HEK293 (cell line): Measurements from ENCODE around the gene SRSF8.

Source experiments
- CTCF ChIA-PET: fragments of 350-600 bp; formaldehyde crosslinking; extraction: SDS; loops from one replicate; lab custom pipeline; 2021; ENCODE audit warnings: antibody characterized with exemption; lab: Yijun Ruan, JAX
- POLR2A ChIA-PET: fragments of 300-600 bp; formaldehyde crosslinking; extraction: SDS; loops from one replicate; lab custom pipeline; 2020; ENCODE audit warnings: antibody characterized with exemption, inconsistent platforms; lab: Yijun Ruan, JAX
- H3K27ac ChIP-seq: fragments of 200-500 bp; sonication (Bioruptor generic); 2 replicates; pipeline ENCODE4 v1.5.1; 2014; ENCODE audit warnings: low read depth, low read length, control low read depth, inconsistent platforms; ENCODE audit errors: extremely low read depth
- H3K36me3 ChIP-seq, 2 experiments: fragments of 200-500 bp in 1 of 2; sonication (Bioruptor generic) in 1 of 2; 1 replicate in 1 of 2; 2 replicates in 1 of 2; pipeline ENCODE4 v1.5.1; 2014 to 2017; ENCODE audit warnings: inconsistent platforms in 2 of 2, low read length in 2 of 2; ENCODE audit not compliant: control insufficient read depth in 2 of 2, insufficient read depth in 1 of 2
- H3K4me1 ChIP-seq: fragments of 200-500 bp; sonication (Bioruptor generic); 2 replicates; pipeline ENCODE4 v1.5.1; 2014; ENCODE audit warnings: mild to moderate bottlenecking, low read length, inconsistent platforms; ENCODE audit not compliant: control insufficient read depth, insufficient read depth
- H3K4me3 ChIP-seq: 2 replicates; pipeline ENCODE4 v1.5.1; 2011; ENCODE audit warnings: low read depth, mild to moderate bottlenecking, control low read depth, low read length, moderate library complexity
- H3K9me3 ChIP-seq: fragments of 200-500 bp; sonication (Bioruptor generic); 2 replicates; pipeline ENCODE4 v1.5.1; 2014; ENCODE audit warnings: low read depth, low read length, inconsistent platforms; ENCODE audit not compliant: control insufficient read depth, insufficient read depth
- FEZF1 ChIP-seq: fragments of 450-650 bp; formaldehyde crosslinking; IDR thresholded peaks from 2 replicates; pipeline ENCODE4 v1.5.1; 2016; ENCODE audit warnings: missing biosample characterization, missing genetic modification characterization
- HOXA7 ChIP-seq: sonication (generic); formaldehyde crosslinking; IDR thresholded peaks from 2 replicates; pipeline ENCODE4 v1.8.1; 2022; ENCODE audit warnings: missing genetic modification reagents, borderline replicate concordance
- KLF10 ChIP-seq: fragments of 450-650 bp; IDR thresholded peaks from 2 replicates; pipeline ENCODE4 v1.5.1; 2018; ENCODE audit warnings: missing biosample characterization, mild to moderate bottlenecking, missing genetic modification characterization
- YY1 ChIP-seq: fragments of 450-650 bp; formaldehyde crosslinking; IDR thresholded peaks from 2 replicates; pipeline ENCODE4 v1.5.1; 2018; ENCODE audit warnings: missing biosample characterization, missing genetic modification characterization
- ZBTB20 ChIP-seq: fragments of 450-650 bp; formaldehyde crosslinking; IDR thresholded peaks from 2 replicates; pipeline ENCODE4 v1.5.1; 2016; ENCODE audit warnings: missing biosample characterization, missing genetic modification characterization
- ZFP69B ChIP-seq: fragments of 450-650 bp; formaldehyde crosslinking; IDR thresholded peaks from 2 replicates; pipeline ENCODE4 v1.5.1; 2016; ENCODE audit warnings: missing biosample characterization, missing genetic modification characterization
- ZNF132 ChIP-seq: fragments of 450-650 bp; formaldehyde crosslinking; IDR thresholded peaks from 2 replicates; pipeline ENCODE4 v1.5.1; 2017; ENCODE audit warnings: missing biosample characterization, missing genetic modification characterization, borderline replicate concordance
- ZNF133 ChIP-seq: fragments of 450-650 bp; formaldehyde crosslinking; IDR thresholded peaks from 2 replicates; pipeline ENCODE4 v1.5.1; 2016; ENCODE audit warnings: missing biosample characterization, missing genetic modification characterization
- ZNF223 ChIP-seq: fragments of 450-650 bp; formaldehyde crosslinking; IDR thresholded peaks from 2 replicates; pipeline ENCODE4 v1.5.1; 2016; ENCODE audit warnings: missing biosample characterization, missing genetic modification characterization
- ZNF335 ChIP-seq: fragments of 450-650 bp; formaldehyde crosslinking; conservative IDR thresholded peaks from 2 replicates; pipeline ENCODE4 v1.5.1; 2016; ENCODE audit warnings: missing biosample characterization, missing genetic modification characterization
- ZNF350 ChIP-seq: fragments of 450-650 bp; formaldehyde crosslinking; IDR thresholded peaks from 2 replicates; pipeline ENCODE4 v1.5.0; 2017; ENCODE audit warnings: missing biosample characterization, mild to moderate bottlenecking, missing genetic modification characterization
- ZNF514 ChIP-seq: fragments of 450-650 bp; formaldehyde crosslinking; IDR thresholded peaks from 2 replicates; pipeline ENCODE4 v1.5.1; 2016; ENCODE audit warnings: missing biosample characterization, missing genetic modification characterization
- ZNF521 ChIP-seq: fragments of 450-650 bp; formaldehyde crosslinking; IDR thresholded peaks from 2 replicates; pipeline ENCODE4 v1.5.1; 2017; ENCODE audit warnings: missing biosample characterization, mild to moderate bottlenecking, missing genetic modification characterization
- ZNF530 ChIP-seq: fragments of 450-650 bp; formaldehyde crosslinking; IDR thresholded peaks from 2 replicates; pipeline ENCODE4 v1.5.1; 2016; ENCODE audit warnings: low read depth, missing biosample characterization, missing genetic modification characterization
- ZNF654 ChIP-seq: fragments of 450-650 bp; formaldehyde crosslinking; IDR thresholded peaks from 2 replicates; pipeline ENCODE4 v1.5.1; 2016; ENCODE audit warnings: low read depth, missing biosample characterization, missing genetic modification characterization
- ZNF660 ChIP-seq: fragments of 450-650 bp; IDR thresholded peaks from 2 replicates; pipeline ENCODE4 v1.5.1; 2018; ENCODE audit warnings: missing biosample characterization, mild to moderate bottlenecking, missing genetic modification characterization
- ZNF670 ChIP-seq: fragments of 450-650 bp; formaldehyde crosslinking; IDR thresholded peaks from 2 replicates; pipeline ENCODE4 v1.5.1; 2016; ENCODE audit warnings: missing biosample characterization, missing genetic modification characterization, low read depth
- ZNF776 ChIP-seq: fragments of 450-650 bp; formaldehyde crosslinking; IDR thresholded peaks from 2 replicates; pipeline ENCODE4 v1.5.0; 2017; ENCODE audit warnings: missing biosample characterization, missing genetic modification characterization, borderline replicate concordance
- ZNF777 ChIP-seq: fragments of 450-650 bp; formaldehyde crosslinking; IDR thresholded peaks from 2 replicates; pipeline ENCODE4 v1.5.1; 2017; ENCODE audit warnings: missing biosample characterization, missing genetic modification characterization, borderline replicate concordance
- ZNF837 ChIP-seq: fragments of 450-650 bp; formaldehyde crosslinking; IDR thresholded peaks from 2 replicates; pipeline ENCODE4 v1.5.1; 2016; ENCODE audit warnings: missing biosample characterization, missing genetic modification characterization
- ZSCAN16 ChIP-seq: fragments of 450-650 bp; formaldehyde crosslinking; IDR thresholded peaks from 2 replicates; pipeline ENCODE4 v1.5.1; 2016; ENCODE audit warnings: missing biosample characterization, missing genetic modification characterization
- TF ChIP-seq, protein P1 (sequence below): fragments of 450-650 bp; formaldehyde crosslinking; IDR thresholded peaks from 2 replicates; pipeline ENCODE4 v1.5.1; 2017; ENCODE audit warnings: missing biosample characterization, missing genetic modification characterization
- TF ChIP-seq, protein P2 (sequence below): fragments of 450-650 bp; formaldehyde crosslinking; IDR thresholded peaks from 2 replicates; pipeline ENCODE4 v1.5.1; 2016; ENCODE audit warnings: missing biosample characterization, missing genetic modification characterization
- TF ChIP-seq, protein P3 (sequence below): fragments of 450-650 bp; formaldehyde crosslinking; IDR thresholded peaks from 2 replicates; pipeline ENCODE4 v1.5.1; 2016; ENCODE audit warnings: missing biosample characterization, missing genetic modification characterization
- TF ChIP-seq, protein P4 (sequence below): fragments of 450-650 bp; formaldehyde crosslinking; optimal IDR thresholded peaks from 2 replicates; pipeline ENCODE3; 2016; ENCODE audit warnings: missing biosample characterization, mild to moderate bottlenecking, missing genetic modification characterization
- TF ChIP-seq, protein P5 (sequence below): fragments of 450-650 bp; formaldehyde crosslinking; IDR thresholded peaks from 2 replicates; pipeline ENCODE4 v1.5.1; 2016; ENCODE audit warnings: missing biosample characterization, missing genetic modification characterization
- TF ChIP-seq, protein P6 (sequence below): fragments of 450-650 bp; formaldehyde crosslinking; IDR thresholded peaks from 2 replicates; pipeline ENCODE4 v1.5.1; 2016; ENCODE audit warnings: missing biosample characterization, missing genetic modification characterization

The SRSF8 gene

DNA sequence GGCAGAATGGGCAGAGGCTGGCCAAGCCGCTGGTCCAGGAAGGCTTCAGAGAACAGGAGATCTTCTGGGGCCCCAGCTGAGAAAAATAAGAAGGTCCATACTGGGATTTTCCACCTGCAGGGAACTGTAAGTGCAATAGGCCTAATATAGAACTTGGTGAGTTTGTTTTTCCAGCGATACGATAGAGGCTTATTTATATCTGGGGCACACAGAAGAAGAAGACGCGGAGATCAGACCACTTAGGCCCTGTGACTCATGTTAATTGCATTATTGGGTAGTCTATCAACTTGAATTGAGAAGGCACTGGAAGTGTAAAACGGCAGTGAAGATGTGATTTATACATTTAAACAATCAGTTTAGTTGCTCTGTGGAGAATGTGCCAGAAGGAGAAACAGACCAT, 7.7 kb upstream of the SRSF8 start:
- TF ChIP-seq ZNF223 (tag by site-specific recombination) (no peak), KLF10 (tag by site-specific recombination) (no peak), ZFP69B (tag by site-specific recombination) (no peak), ZNF776 (no peak)
- TF ChIP-seq, protein P1, sequence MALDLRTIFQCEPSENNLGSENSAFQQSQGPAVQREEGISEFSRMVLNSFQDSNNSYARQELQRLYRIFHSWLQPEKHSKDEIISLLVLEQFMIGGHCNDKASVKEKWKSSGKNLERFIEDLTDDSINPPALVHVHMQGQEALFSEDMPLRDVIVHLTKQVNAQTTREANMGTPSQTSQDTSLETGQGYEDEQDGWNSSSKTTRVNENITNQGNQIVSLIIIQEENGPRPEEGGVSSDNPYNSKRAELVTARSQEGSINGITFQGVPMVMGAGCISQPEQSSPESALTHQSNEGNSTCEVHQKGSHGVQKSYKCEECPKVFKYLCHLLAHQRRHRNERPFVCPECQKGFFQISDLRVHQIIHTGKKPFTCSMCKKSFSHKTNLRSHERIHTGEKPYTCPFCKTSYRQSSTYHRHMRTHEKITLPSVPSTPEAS (tag by site-specific recombination): no peak
- Histone ChIP-seq H3K4me3 (no peak overlapping the region), H3K4me1 (no peaks in the 10 kb centered on the region), H3K27ac (no peak overlapping the region), H3K36me3 (no peaks in the 10 kb centered on the region), H3K9me3 (no peaks in the 10 kb centered on the region)
- ChIA-PET CTCF (interaction anchor here (0.6 kb wide), 1 partner anchor 111 kb away, joined by 3 read pairs; no protein-coding TSS in a partner anchor), POLR2A (no interaction called here)

DNA sequence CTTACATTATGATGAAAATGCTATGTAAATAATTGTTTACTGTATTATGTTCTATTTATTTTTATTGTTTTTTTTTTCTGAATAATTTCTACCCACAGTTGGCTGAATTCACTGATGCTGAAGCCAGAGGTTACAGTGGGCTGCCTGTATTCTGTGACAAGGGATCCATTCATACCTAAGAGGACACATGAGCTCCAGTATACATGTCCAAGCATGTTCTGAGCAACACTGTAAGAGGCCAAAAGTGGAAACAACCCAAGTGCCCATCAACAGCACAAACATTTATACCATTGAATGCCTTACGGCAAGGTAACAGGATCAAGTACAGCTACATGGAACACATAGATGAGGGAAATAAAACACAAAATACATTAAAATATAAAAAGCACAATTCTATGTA, 1.4 kb upstream of the SRSF8 start:
- POLR2A ChIA-PET: interaction anchor here (0.6 kb wide), 1 partner anchor 164 kb away, joined by 3 read pairs; no protein-coding TSS in a partner anchor
- H3K4me1 ChIP-seq: no peaks in the 10 kb centered on the region

DNA sequence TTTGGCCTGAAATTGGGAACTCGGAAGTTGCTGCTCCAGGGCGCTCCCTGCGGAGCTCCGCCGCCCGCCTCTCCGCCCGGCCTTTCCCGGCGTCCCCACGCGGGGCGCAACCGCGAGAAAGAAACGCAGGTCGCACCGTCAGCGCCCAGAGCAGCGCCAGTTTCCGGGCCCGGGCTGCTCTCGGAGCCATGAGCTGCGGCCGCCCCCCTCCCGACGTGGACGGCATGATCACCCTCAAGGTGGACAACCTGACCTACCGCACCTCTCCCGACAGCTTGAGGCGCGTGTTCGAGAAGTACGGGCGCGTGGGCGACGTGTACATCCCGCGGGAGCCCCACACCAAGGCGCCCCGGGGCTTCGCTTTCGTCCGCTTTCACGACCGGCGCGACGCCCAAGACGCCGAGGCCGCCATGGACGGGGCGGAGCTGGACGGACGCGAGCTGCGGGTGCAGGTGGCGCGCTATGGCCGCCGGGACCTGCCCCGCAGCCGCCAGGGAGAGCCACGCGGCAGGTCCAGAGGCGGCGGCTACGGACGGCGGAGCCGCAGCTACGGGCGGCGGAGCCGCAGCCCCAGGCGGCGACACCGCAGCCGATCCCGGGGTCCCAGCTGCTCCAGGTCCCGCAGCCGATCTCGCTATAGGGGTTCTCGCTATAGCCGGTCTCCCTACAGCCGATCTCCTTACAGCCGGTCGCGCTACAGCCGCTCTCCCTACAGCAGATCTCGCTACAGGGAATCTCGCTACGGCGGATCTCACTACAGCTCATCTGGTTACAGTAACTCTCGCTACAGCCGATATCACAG, 521 bp downstream of the SRSF8 start:
- Histone ChIP-seq H3K4me1 (no peaks in the 10 kb centered on the region), H3K9me3 (no peaks in the 10 kb centered on the region), H3K36me3 (peaks cover 0 to 4% of the 10 kb centered on the region in 2 experiments; a peak in 1 of 3 replicates), H3K27ac (peak overlapping the region; percentile 86), H3K4me3 (peak overlapping the region; percentile 79)
- ChIA-PET CTCF (interaction anchor here (0.5 to 10.7 kb wide), 17 partner anchors 11 to 846 kb away, joined by 3 to 63 read pairs (median 4); partner anchors contain the start of gene ENDOD1), POLR2A (interaction anchor here (0.7 to 3.7 kb wide), 24 partner anchors 9 to 1322 kb away, joined by 3 to 31 read pairs (median 5); partner anchors contain the start of genes AMOTL1, CCDC82, CEP57 and CWC15)
- TF ChIP-seq ZNF670 (tag by site-specific recombination) (no peak), ZSCAN16 (no peak), ZNF530 (tag by site-specific recombination) (no peak), ZNF777 (tag by site-specific recombination) (peak; percentile 90; the same call in 1 of the 2 replicates), HOXA7 (CRISPR knock-in tag) (no peak), ZBTB20 (tag by site-specific recombination) (peak; percentile 66), ZNF350 (tag by site-specific recombination) (no peak), ZNF660 (tag by site-specific recombination) (0 out of 2 replicates have a peak, but pooled peaks have one; percentile 2), YY1 (tag by site-specific recombination) (peak; percentile 87; the same call in 1 of the 2 replicates), ZNF132 (tag by site-specific recombination) (no peak)
- TF ChIP-seq, protein P2, sequence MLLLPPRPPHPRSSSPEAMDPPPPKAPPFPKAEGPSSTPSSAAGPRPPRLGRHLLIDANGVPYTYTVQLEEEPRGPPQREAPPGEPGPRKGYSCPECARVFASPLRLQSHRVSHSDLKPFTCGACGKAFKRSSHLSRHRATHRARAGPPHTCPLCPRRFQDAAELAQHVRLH: no peak
- TF ChIP-seq, protein P3, sequence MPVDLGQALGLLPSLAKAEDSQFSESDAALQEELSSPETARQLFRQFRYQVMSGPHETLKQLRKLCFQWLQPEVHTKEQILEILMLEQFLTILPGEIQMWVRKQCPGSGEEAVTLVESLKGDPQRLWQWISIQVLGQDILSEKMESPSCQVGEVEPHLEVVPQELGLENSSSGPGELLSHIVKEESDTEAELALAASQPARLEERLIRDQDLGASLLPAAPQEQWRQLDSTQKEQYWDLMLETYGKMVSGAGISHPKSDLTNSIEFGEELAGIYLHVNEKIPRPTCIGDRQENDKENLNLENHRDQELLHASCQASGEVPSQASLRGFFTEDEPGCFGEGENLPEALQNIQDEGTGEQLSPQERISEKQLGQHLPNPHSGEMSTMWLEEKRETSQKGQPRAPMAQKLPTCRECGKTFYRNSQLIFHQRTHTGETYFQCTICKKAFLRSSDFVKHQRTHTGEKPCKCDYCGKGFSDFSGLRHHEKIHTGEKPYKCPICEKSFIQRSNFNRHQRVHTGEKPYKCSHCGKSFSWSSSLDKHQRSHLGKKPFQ: no peak
- TF ChIP-seq, protein P4, sequence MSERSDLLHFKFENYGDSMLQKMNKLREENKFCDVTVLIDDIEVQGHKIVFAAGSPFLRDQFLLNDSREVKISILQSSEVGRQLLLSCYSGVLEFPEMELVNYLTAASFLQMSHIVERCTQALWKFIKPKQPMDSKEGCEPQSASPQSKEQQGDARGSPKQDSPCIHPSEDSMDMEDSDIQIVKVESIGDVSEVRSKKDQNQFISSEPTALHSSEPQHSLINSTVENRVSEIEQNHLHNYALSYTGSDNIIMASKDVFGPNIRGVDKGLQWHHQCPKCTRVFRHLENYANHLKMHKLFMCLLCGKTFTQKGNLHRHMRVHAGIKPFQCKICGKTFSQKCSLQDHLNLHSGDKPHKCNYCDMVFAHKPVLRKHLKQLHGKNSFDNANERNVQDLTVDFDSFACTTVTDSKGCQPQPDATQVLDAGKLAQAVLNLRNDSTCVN (tag by site-specific recombination): peak; percentile 98
- TF ChIP-seq, protein P5, sequence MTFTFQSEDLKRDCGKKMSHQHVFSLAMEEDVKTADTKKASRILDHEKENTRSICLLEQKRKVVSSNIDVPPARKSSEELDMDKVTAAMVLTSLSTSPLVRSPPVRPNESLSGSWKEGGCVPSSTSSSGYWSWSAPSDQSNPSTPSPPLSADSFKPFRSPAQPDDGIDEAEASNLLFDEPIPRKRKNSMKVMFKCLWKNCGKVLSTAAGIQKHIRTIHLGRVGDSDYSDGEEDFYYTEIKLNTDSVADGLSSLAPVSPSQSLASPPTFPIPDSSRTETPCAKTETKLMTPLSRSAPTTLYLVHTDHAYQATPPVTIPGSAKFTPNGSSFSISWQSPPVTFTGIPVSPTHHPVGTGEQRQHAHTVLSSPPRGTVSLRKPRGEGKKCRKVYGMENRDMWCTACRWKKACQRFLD (tag by site-specific recombination): no peak
- TF ChIP-seq, protein P6, sequence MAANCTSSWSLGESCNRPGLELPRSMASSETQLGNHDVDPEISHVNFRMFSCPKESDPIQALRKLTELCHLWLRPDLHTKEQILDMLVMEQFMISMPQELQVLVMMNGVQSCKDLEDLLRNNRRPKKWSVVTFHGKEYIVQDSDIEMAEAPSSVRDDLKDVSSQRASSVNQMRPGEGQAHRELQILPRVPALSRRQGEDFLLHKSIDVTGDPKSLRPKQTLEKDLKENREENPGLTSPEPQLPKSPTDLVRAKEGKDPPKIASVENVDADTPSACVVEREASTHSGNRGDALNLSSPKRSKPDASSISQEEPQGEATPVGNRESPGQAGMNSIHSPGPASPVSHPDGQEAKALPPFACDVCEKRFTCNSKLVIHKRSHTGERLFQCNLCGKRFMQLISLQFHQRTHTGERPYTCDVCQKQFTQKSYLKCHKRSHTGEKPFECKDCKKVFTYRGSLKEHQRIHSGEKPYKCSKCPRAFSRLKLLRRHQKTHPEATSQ (tag by site-specific recombination): 0 out of 2 replicates have a peak, but pooled peaks have one; percentile 53

More for the DNA sequence above, 1.4 kb upstream of the SRSF8 start:
- H3K9me3 ChIP-seq: no peaks in the 10 kb centered on the region
- no peak overlapping the region for H3K27ac ChIP-seq
- CTCF ChIA-PET: interaction anchor here (0.6 kb wide), 1 partner anchor 86 kb away, joined by 3 read pairs; no protein-coding TSS in a partner anchor
- H3K4me3 ChIP-seq: no peak overlapping the region
- peaks cover 0 to 1% of the 10 kb centered on the region in 2 experiments; a peak in 1 of 3 replicates for H3K36me3 ChIP-seq
- TF ChIP-seq ZNF133 (tag by site-specific recombination) (no peak), ZNF521 (tag by site-specific recombination) (no peak), ZNF514 (tag by site-specific recombination) (no peak), ZNF777 (tag by site-specific recombination) (no peak), FEZF1 (tag by site-specific recombination) (0 out of 2 replicates have a peak, but pooled peaks have one; percentile 16), ZNF837 (tag by site-specific recombination) (no peak), ZNF335 (tag by site-specific recombination) (peak; percentile 20; the same call in 1 of the 2 replicates), ZNF654 (tag by site-specific recombination) (no peak)
